ENCODE measurements around the gene ALDH1L1.

DNA sequence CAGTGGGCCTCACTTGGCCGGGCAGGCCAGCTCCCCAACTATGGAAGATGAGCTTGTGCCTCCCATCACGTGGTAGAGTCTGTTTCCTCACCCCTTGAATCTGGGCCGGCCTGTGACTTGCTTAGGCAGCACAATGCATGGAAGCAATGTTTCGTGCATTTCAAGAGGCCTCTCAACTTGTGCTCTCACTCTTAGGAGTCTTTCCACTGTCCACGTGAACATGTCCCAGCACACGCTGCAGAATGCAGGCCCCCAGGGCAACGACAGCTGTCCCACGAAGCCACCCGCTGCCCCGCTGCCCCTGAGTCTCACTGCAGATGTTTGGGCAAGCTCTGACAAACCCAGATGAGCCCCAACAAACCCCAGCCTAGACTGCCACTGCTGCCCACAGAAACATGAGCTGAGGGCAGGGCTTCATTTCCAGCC is 69.2 kb downstream of the ALDH1L1 start:
- TF ChIP-seq CTCF (conservative IDR thresholded peaks at IDR 0.05; ENCODE audit: low read depth, low read length) (no peak), EZH2phosphoT487 (IDR thresholded peaks at IDR 0.05; ENCODE audit: borderline replicate concordance, low read length) (no peak), EZH2 (IDR thresholded peaks at IDR 0.05; ENCODE audit: low read length, unreplicated experiment) (no peak)

Data from PC-3 (cell line).